Measurements from ENCODE around the gene KDM1B.

DNA sequence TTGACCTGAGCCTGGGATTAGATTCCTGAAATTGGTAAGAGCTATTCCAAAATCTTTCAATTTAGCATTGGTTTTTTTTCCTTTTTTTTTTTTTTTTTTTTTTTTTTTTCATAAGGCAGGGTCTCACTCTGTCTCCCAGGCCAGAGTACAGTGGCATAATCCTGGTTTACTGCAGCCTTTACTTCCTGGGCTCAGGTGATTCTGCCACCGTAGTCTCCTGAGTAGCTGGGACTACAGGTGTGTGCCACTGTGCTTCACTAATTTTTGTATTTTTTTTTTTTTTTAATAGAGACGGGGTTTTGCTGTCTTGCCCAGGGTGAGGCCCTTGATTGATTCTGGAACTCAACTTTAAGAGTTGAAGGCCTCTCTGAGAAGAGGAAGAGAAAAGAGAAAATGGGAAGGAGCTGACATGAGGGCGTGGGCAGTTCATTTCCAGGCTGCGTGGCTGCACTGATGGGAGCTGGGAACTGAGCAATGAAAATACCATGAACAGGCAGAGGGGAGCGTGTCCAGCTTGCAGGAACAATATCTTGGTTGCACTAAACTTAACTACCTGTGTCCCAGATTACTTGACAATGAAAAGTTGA, 24.6 kb downstream of the KDM1B start:
- TF ChIP-seq CTCF (IDR thresholded peaks at IDR 0.05), result no peak
- TF ChIP-seq EP300 (IDR thresholded peaks at IDR 0.05), result no peak
- no peak for TF ChIP-seq POLR2A (IDR thresholded peaks at IDR 0.05)
- TF ChIP-seq POLR2AphosphoS5 (IDR thresholded peaks at IDR 0.05), result no peak

Data from upper lobe of left lung (tissue), 4 donors.